ENCODE measurements around the gene ADAMTS12. TPM values are rescaled to one million over a fixed set of nuclear protein-coding genes. Genes with fewer than 3 reads are reported as not detected.
"Not testable (repeated sequence)": the region's sequence is repeated elsewhere in the genome, so short reads cannot be mapped to it uniquely, and the experiment has no call there.

The ADAMTS12 gene
- polyA plus RNA-seq, 1 experiment: 46.8 TPM

- no peak for DNase-seq (ENCODE audit: low read depth, low spot score)
- CTCF ChIA-PET: no interaction called here
Observed at GRCh38 chr5:33527696-33528095, 364.1 kb downstream of the ADAMTS12 start.

GRCh38 chr5:33526755-33527154 lies 365.0 kb downstream of the ADAMTS12 start:
- ChIA-PET POLR2A (interaction anchor here (0.5 kb wide), 1 partner anchor 56 kb away, joined by 4 read pairs; no protein-coding TSS in a partner anchor), CTCF (no interaction called here)
- H3K9me3 ChIP-seq (ENCODE audit: control insufficient read depth, insufficient read depth, low read length): no peaks in the 10 kb centered on the region
- H3K4me3 ChIP-seq (ENCODE audit: low read depth, low read length): no peak overlapping the region
- no peak overlapping the region for H3K27ac ChIP-seq (ENCODE audit: low read depth, low read length)
- DNase-seq (ENCODE audit: low read depth, low spot score): no peak
- no peaks in the 10 kb centered on the region for H3K27me3 ChIP-seq (ENCODE audit: control insufficient read depth, insufficient read depth, low read length)
- TF ChIP-seq, protein P1, sequence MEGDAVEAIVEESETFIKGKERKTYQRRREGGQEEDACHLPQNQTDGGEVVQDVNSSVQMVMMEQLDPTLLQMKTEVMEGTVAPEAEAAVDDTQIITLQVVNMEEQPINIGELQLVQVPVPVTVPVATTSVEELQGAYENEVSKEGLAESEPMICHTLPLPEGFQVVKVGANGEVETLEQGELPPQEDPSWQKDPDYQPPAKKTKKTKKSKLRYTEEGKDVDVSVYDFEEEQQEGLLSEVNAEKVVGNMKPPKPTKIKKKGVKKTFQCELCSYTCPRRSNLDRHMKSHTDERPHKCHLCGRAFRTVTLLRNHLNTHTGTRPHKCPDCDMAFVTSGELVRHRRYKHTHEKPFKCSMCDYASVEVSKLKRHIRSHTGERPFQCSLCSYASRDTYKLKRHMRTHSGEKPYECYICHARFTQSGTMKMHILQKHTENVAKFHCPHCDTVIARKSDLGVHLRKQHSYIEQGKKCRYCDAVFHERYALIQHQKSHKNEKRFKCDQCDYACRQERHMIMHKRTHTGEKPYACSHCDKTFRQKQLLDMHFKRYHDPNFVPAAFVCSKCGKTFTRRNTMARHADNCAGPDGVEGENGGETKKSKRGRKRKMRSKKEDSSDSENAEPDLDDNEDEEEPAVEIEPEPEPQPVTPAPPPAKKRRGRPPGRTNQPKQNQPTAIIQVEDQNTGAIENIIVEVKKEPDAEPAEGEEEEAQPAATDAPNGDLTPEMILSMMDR (IDR thresholded peaks at IDR 0.05; ENCODE audit: low read depth, low read length): no peak

More at GRCh38 chr5:33527696-33528095, 364.1 kb downstream of the ADAMTS12 start:
- H3K27ac ChIP-seq (ENCODE audit: low read depth, low read length): no peak overlapping the region
- H3K9me3 ChIP-seq (ENCODE audit: control insufficient read depth, insufficient read depth, low read length): no peaks in the 10 kb centered on the region
- no peak overlapping the region for H3K4me3 ChIP-seq (ENCODE audit: low read depth, low read length)
- no peaks in the 10 kb centered on the region for H3K27me3 ChIP-seq (ENCODE audit: control insufficient read depth, insufficient read depth, low read length)
- POLR2A ChIA-PET: no interaction called here
- TF ChIP-seq, protein P1 (IDR thresholded peaks at IDR 0.05; ENCODE audit: low read depth, low read length): no peak

GRCh38 chr5:33524476-33524875 lies 367.3 kb downstream of the ADAMTS12 start:
- CTCF ChIA-PET: no interaction called here
- TF ChIP-seq, protein P1 (IDR thresholded peaks at IDR 0.05; ENCODE audit: low read depth, low read length): no peak

DNA sequence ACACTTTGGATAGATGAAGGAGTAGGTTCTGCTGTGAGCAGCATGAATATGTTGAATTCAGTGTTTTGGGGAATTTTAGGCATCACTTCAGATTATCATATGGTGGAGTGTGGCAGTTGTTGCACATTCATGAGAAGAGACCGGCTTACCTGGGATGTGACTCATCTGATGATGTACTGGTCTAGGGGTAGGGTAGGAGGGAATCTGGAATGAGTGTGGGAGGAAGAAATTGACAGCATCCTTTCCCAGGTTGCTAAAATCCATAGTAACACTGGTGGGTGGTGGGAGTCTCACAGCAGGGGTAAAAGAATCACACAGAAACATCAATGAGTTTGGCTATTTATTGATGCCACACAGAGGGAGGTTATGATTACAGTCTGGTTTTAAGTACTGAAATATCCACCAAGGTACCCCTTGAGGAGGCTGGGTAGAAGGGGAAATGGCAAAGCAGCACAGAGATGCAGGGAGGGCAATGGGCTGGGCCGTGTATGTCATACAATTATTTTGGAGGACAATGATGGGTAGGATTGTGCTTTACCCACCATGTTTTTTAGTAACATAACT lies 368.5 kb downstream of the ADAMTS12 start:
- TF ChIP-seq, protein P1 (IDR thresholded peaks at IDR 0.05; ENCODE audit: low read depth, low read length): no peak
- Histone ChIP-seq H3K4me3 (ENCODE audit: low read depth, low read length) (no peak overlapping the region), H3K27me3 (ENCODE audit: control insufficient read depth, insufficient read depth, low read length) (peaks cover 2% of the 10 kb centered on the region), H3K9me3 (ENCODE audit: control insufficient read depth, insufficient read depth, low read length) (no peaks in the 10 kb centered on the region; the same call in 1 of the 2 replicates), H3K27ac (ENCODE audit: low read depth, low read length) (no peak overlapping the region)
- ChIA-PET POLR2A (no interaction called here), CTCF (no interaction called here)
- DNase-seq (ENCODE audit: low read depth, low spot score): no peak

More at GRCh38 chr5:33524476-33524875, 367.3 kb downstream of the ADAMTS12 start:
- no peaks in the 10 kb centered on the region for H3K27me3 ChIP-seq (ENCODE audit: control insufficient read depth, insufficient read depth, low read length)
- H3K4me3 ChIP-seq (ENCODE audit: low read depth, low read length): no peak overlapping the region
- POLR2A ChIA-PET: no interaction called here
- no peak for DNase-seq (ENCODE audit: low read depth, low spot score)
- no peaks in the 10 kb centered on the region; the same call in 1 of the 2 replicates for H3K9me3 ChIP-seq (ENCODE audit: control insufficient read depth, insufficient read depth, low read length)
- H3K27ac ChIP-seq (ENCODE audit: low read depth, low read length): no peak overlapping the region

DNA sequence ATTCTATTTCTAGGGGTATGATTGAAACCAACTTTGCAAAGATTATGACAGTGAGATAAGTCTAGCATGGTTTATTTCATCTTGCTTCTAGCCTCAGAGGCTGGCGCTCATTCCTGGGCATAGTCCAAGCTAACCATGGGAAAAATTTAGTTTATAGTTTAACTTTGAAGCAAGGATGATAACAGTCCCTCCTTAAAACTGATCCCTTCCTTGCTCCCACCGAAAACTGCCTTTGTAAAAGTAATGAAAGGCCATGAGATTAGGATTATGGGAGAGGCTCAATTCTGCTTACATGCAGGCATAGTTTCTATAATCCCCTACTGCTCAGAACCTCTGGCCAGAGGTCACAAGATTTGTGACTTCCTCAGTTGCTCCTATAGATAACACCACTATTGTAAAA lies 375.4 kb downstream of the ADAMTS12 start:
- DNase-seq (ENCODE audit: low read depth, low spot score): no peak
- peaks cover 4% of the 10 kb centered on the region for H3K27me3 ChIP-seq (ENCODE audit: control insufficient read depth, insufficient read depth, low read length)
- no peak overlapping the region for H3K27ac ChIP-seq (ENCODE audit: low read depth, low read length)
- TF ChIP-seq, protein P1 (IDR thresholded peaks at IDR 0.05; ENCODE audit: low read depth, low read length): no peak
- POLR2A ChIA-PET: no interaction called here
- no peak overlapping the region for H3K4me3 ChIP-seq (ENCODE audit: low read depth, low read length)
- H3K9me3 ChIP-seq (ENCODE audit: control insufficient read depth, insufficient read depth, low read length): no peaks in the 10 kb centered on the region; the same call in none of the 2 replicates
- CTCF ChIA-PET: no interaction called here

DNA sequence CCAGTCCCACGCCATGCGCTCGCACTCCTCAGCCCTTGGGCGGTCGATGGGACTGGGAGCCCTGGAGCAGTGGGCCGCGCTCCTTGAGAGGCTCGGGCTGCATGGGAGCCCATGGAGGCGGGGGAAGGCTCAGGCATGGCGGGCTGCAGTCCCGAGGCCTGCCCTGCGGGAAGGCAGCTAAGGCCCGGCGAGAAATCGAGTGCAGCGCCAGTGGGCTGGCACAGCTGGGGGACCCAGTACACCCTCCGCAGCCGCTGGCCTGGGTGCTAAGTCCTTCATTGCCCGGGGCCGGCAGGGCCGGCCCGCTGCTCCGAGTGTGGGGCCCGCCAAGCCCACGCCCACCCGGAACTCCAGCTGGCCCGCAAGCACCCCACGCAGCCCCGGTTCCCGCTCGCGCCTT lies 376.4 kb downstream of the ADAMTS12 start:
- CTCF ChIA-PET; H3K4me3 ChIP-seq (ENCODE audit: low read depth, low read length); DNase-seq (ENCODE audit: low read depth, low spot score); H3K27ac ChIP-seq (ENCODE audit: low read depth, low read length); H3K9me3 ChIP-seq (ENCODE audit: control insufficient read depth, insufficient read depth, low read length); H3K27me3 ChIP-seq (ENCODE audit: control insufficient read depth, insufficient read depth, low read length); POLR2A ChIA-PET: not testable (repeated sequence)
